Progenitor cell of endocrine pancreas (in vitro differentiated cells): Measurements from ENCODE around the gene FDXACB1. TPM values are rescaled to one million over a fixed set of nuclear protein-coding genes. Genes with fewer than 3 reads are reported as not detected.

Source experiments
- DNase-seq: peaks from one replicate; pipeline ENCODE4 v3.0.0; 2021; ENCODE audit warnings: low spot score; ENCODE audit not compliant: unreplicated experiment
- H3K27ac Mint-ChIP-seq: 2 replicates; pipeline ENCODE4 v1.8.0; 2021; ENCODE audit warnings: mild to moderate bottlenecking, moderate library complexity, mixed read lengths
- H3K27me3 Mint-ChIP-seq: 2 replicates; pipeline ENCODE4 v1.8.0; 2021; ENCODE audit warnings: mixed read lengths
- H3K36me3 Mint-ChIP-seq: 2 replicates; pipeline ENCODE4 v1.8.0; 2022; ENCODE audit warnings: mixed read lengths; ENCODE audit not compliant: insufficient read depth
- H3K4me1 Mint-ChIP-seq: 2 replicates; pipeline ENCODE4 v1.8.0; 2021; ENCODE audit warnings: low read depth, mixed read lengths
- H3K4me3 Mint-ChIP-seq: 2 replicates; pipeline ENCODE4 v1.8.0; 2021; ENCODE audit warnings: low read depth, mild to moderate bottlenecking, moderate library complexity, mixed read lengths
- H3K9me3 Mint-ChIP-seq: 2 replicates; pipeline ENCODE4 v1.8.0; 2021; ENCODE audit warnings: low read depth, mixed read lengths
- total RNA-seq: library from RNA; stranded (reverse); gene quantifications from 2 replicates; pipeline ENCODE4 v1.2.1, GENCODE V29; 2021
- TF ChIP-seq, protein P1 (sequence below): fragments of 200-600 bp; sonication (generic); IDR thresholded peaks from one replicate; pipeline ENCODE4 v1.5.0; 2021; ENCODE audit warnings: antibody characterized with exemption, mild to moderate bottlenecking; ENCODE audit not compliant: unreplicated experiment

The FDXACB1 gene
- total RNA-seq, 1 donor from 2014 or later: 3.0 TPM

DNA sequence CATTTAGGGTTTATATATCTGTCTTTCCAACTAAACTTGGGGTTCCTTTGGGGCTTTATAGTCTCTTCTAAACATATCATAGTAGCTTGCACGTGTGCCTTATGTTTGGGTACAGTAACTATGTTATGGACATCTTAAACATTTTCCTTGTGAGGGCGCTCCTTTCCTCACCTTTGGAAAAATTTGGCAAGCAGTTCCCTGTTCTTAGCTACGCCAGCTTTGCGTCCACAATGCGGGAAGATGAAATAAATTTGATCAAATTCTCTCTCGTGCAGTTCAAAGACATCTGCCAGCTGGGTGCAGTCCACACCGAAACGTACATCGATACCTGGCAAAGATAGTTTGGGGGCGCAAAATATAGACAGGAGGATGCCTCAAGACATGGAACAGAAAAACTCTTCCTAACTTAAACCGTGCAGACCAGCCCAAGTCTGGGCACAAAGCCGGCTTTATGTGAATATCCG is 548 bp downstream of the FDXACB1 start:
- Mint-ChIP-seq H3K4me1 (peaks cover 10% of the 10 kb centered on the region), H3K27ac (peak overlapping the region; percentile 100), H3K27me3 (no peaks in the 10 kb centered on the region), H3K9me3 (no peaks in the 10 kb centered on the region), H3K4me3 (peak overlapping the region; percentile 94), H3K36me3 (peaks cover 4% of the 10 kb centered on the region)
- TF ChIP-seq, protein P1, sequence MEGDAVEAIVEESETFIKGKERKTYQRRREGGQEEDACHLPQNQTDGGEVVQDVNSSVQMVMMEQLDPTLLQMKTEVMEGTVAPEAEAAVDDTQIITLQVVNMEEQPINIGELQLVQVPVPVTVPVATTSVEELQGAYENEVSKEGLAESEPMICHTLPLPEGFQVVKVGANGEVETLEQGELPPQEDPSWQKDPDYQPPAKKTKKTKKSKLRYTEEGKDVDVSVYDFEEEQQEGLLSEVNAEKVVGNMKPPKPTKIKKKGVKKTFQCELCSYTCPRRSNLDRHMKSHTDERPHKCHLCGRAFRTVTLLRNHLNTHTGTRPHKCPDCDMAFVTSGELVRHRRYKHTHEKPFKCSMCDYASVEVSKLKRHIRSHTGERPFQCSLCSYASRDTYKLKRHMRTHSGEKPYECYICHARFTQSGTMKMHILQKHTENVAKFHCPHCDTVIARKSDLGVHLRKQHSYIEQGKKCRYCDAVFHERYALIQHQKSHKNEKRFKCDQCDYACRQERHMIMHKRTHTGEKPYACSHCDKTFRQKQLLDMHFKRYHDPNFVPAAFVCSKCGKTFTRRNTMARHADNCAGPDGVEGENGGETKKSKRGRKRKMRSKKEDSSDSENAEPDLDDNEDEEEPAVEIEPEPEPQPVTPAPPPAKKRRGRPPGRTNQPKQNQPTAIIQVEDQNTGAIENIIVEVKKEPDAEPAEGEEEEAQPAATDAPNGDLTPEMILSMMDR: no peak
- no peak for DNase-seq

DNA sequence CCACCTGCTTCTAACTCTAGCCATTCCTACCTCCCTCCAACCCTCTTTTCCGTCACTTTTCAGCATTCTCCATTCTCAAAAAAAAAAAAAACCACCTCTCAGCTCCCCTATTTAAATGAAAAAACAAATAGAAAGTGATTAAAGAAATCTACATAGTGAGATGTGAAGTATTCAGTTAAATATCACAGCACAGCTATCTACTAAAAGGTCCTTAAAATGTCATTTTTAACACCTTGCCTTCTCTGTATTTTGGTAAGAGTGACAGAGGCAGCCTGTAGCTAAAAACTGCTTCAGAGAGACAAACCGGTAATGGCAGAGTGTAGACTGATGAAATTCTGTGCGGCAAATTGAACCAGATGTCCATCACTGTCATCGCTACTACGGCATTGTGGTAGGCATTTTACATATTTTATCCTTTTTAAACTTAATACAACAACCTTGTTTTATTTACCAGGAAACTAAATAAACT is 7.2 kb downstream of the FDXACB1 start:
- DNase-seq: no peak
- no peaks in the 10 kb centered on the region for H3K27me3 Mint-ChIP-seq
- no peaks in the 10 kb centered on the region for H3K9me3 Mint-ChIP-seq
- TF ChIP-seq, protein P1: no peak
- H3K27ac Mint-ChIP-seq: peak overlapping the region; percentile 87
- H3K4me3 Mint-ChIP-seq: peak overlapping the region; percentile 95
- peaks cover 12% of the 10 kb centered on the region for H3K4me1 Mint-ChIP-seq
- H3K36me3 Mint-ChIP-seq: peaks cover 19% of the 10 kb centered on the region

DNA sequence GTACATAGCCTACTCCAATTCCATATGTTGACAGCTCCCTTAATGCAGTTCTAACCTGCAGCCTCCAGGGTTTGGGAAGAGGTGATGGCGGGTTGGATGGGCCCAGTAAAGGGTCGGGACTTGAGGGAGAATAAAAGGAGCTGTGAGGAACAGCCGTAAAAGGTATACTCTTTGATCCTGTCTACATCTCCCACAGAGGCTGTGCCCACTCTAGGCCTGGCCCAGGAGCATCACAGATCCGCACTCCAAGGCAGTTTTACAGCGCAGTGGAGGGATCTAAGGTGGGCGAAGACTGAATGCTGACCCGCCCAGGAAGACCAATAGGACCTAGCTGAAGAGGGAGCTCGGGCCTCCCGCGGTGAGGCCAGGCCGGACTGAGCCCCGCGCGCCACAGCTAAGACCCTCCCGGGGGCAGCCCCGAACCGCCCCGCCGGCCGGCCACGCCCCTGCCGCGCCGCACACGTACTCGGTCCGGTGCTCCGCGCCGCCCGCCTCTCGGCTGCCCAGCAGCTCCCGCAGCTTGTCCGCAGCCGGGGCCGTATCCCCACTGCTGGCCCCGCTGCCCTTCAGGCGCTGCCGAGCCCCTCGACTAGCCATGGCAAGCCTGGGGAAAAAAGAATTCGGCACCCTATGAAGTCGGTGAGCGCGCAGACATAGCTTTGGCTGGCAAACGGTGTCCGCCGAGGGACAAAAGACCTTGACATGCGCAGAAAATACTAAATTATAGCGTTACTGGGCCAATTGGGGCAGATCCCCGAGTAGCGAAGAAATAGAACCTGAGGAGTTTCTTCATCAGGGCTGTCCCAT is 7.9 kb downstream of the FDXACB1 start, which contains the start of gene ALG9:
Gene ALG9, minus strand, starts transcription at position 696 of the 807 bp plus-strand sequence. Its CDS starts 99 bp downstream, at position 597.
- DNase-seq: peak; percentile 64
- H3K27ac Mint-ChIP-seq: peak within 1 kb of the TSS; percentile 97
- H3K4me1 Mint-ChIP-seq: peaks cover 12% of the 10 kb centered on the region
- TF ChIP-seq, protein P1: peak; percentile 54
- H3K4me3 Mint-ChIP-seq: peak within 1 kb of the TSS; percentile 95
- H3K27me3 Mint-ChIP-seq: no peaks in the 10 kb centered on the region
- peaks cover 24% of the 10 kb centered on the region for H3K36me3 Mint-ChIP-seq
- H3K9me3 Mint-ChIP-seq: no peaks in the 10 kb centered on the region

DNA sequence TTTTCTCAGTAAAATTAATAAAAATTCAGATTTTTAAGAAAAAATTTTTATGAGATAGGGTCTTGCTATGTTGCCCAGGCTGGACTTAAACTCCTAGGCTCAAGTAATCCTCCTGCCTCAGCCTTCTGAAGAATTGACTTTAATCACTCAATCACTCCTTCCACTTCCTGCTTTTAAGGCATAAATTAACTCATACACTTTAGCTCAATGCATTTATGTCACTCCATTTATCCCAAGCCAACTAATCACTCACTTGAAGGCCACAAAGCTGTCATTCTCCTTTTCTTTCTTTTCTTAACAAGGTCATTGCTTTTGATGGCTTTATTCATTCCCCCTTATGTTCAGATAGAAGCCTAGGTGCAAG is 8.5 kb downstream of the FDXACB1 start:
- no peak for DNase-seq
- Mint-ChIP-seq H3K27ac (peak overlapping the region; percentile 97), H3K4me3 (peak overlapping the region; percentile 95), H3K4me1 (peaks cover 12% of the 10 kb centered on the region), H3K27me3 (no peaks in the 10 kb centered on the region), H3K9me3 (no peaks in the 10 kb centered on the region), H3K36me3 (peaks cover 24% of the 10 kb centered on the region)
- TF ChIP-seq, protein P1: no peak

DNA sequence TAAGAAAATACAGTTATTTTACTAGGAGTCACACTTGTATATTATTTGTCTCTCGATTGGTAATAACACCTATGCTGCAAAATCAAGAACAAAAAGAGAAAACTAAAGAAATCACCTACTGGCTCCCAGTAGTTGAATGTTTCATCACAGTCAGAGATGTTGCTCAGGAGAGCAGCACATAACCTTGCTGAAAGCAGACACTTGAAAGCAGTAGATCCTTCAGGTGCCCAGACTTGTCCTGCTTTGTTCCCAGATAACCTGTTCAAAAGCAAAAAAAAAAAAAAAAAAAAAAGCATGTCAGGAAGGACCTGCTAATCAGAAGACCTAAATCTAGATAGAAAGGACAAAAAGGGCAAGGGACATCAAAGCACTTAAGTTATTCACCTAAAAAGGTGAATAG is 8.9 kb downstream of the FDXACB1 start:
- Mint-ChIP-seq H3K27me3 (no peaks in the 10 kb centered on the region), H3K36me3 (peaks cover 23% of the 10 kb centered on the region), H3K4me3 (peak overlapping the region; percentile 31), H3K9me3 (no peaks in the 10 kb centered on the region), H3K4me1 (peaks cover 12% of the 10 kb centered on the region), H3K27ac (no peak overlapping the region)
- no peak for DNase-seq
- TF ChIP-seq, protein P1: no peak
